Measurements from ENCODE around the gene UNC13B.
"Not testable (repeated sequence)": the region's sequence is repeated elsewhere in the genome, so short reads cannot be mapped to it uniquely, and the experiment has no call there.

UNC13B gene

GRCh38 chr9:35395706-35396101, 233.9 kb downstream of the UNC13B start:
- no peak for ATAC-seq

- no peak for ATAC-seq
Observed at GRCh38 chr9:35396560-35397215, 234.9 kb downstream of the UNC13B start.

GRCh38 chr9:35397216-35397698, 235.4 kb downstream of the UNC13B start:
- peak in 1 of 2 donors; percentile 9 for ATAC-seq

- peak in 1 of 2 donors; percentile 15 for ATAC-seq
Observed at GRCh38 chr9:35397923-35398322, 236.1 kb downstream of the UNC13B start.

GRCh38 chr9:35398651-35399335, 237.0 kb downstream of the UNC13B start:
- ATAC-seq, result no peak

GRCh38 chr9:35404865-35405264, 243.1 kb downstream of the UNC13B start:
- no peak for ATAC-seq

- peak in 1 of 2 donors; percentile 41 for ATAC-seq
Observed at GRCh38 chr9:35406183-35406959, 244.6 kb downstream of the UNC13B start.

- ATAC-seq, result peak in 1 of 2 donors; percentile 41
Observed at GRCh38 chr9:35407846-35408245, 246.0 kb downstream of the UNC13B start.

GRCh38 chr9:35409434-35409833, 247.6 kb downstream of the UNC13B start:
- not testable (repeated sequence) for ATAC-seq

- no peak for ATAC-seq
Observed at GRCh38 chr9:35414889-35415288, 253.1 kb downstream of the UNC13B start.

- ATAC-seq, result no peak
Observed at GRCh38 chr9:35415402-35416097, 253.7 kb downstream of the UNC13B start.

- ATAC-seq, result no peak
Observed at GRCh38 chr9:35416098-35416427, 254.3 kb downstream of the UNC13B start.

GRCh38 chr9:35422346-35422745, 260.5 kb downstream of the UNC13B start:
- ATAC-seq, result no peak

GRCh38 chr9:35422753-35423152, 260.9 kb downstream of the UNC13B start:
- no peak for ATAC-seq

GRCh38 chr9:35423499-35423898, 261.7 kb downstream of the UNC13B start:
- no peak for ATAC-seq

GRCh38 chr9:35424356-35425352, 262.8 kb downstream of the UNC13B start:
- ATAC-seq, result no peak

- no peak for ATAC-seq
Observed at GRCh38 chr9:35426627-35427026, 264.8 kb downstream of the UNC13B start.

GRCh38 chr9:35431467-35431866, 269.7 kb downstream of the UNC13B start:
- ATAC-seq, result no peak

- ATAC-seq, result no peak
Observed at GRCh38 chr9:35432076-35432475, 270.3 kb downstream of the UNC13B start.

GRCh38 chr9:35436933-35437332, 275.1 kb downstream of the UNC13B start:
- ATAC-seq, result no peak

- ATAC-seq, result no peak
Observed at GRCh38 chr9:35446012-35446411, 284.2 kb downstream of the UNC13B start.

GRCh38 chr9:35448496-35448895, 286.7 kb downstream of the UNC13B start:
- no peak for ATAC-seq
